ENCODE measurements around the gene YWHAQ. TPM values are rescaled to one million over a fixed set of nuclear protein-coding genes. Genes with fewer than 3 reads are reported as not detected.

Gene YWHAQ
- total and polyA plus RNA-seq, 4 donors, result 175 to 241 (median 204) TPM

DNA sequence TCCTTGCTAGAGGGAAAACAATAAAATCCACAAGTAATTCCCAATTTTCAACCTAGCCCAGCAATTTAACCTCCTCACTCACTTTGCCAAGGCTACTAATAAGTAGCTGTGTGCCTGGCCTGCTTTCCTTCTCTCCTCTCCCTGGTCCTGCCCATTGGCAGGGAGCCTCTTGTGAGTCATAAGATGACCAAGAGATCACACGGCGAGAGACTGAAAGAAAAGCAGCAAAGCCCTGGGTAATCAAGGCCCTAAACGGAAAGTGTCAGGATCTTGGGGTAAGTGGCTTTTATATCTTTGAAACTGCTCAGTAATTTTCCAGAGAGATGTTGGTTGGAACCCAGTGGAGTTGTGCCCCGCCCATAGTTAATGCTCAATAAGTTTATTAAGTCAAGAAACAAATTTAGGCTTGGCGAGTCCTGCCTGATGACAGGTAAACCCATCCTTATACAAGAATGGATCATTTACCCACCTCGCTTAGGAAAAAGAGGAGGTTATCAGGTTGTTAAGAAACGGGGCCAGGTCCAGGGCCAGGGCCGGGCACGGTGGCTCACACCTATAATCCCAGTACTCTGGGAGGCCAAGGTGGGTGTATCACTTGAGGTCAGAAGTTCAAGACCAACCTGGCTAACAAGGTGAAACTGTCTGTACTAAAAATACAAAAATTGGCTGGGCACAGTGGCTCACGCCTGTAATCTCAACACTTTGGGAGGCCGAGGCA, 65.2 kb downstream of the YWHAQ start:
- Histone ChIP-seq H3K9me3 (ENCODE audit: control insufficient read depth, low read length) (no peaks in the 10 kb centered on the region), H3K27ac (ENCODE audit: low read depth in 1 of 2, low read length in 2 of 2) (peak overlapping the region; percentile 53 to 82), H3K4me3 (ENCODE audit: low read length in 2 of 2) (no peak overlapping the region), H3K36me3 (ENCODE audit: control insufficient read depth in 1 of 2, insufficient read depth in 2 of 2, low read length in 1 of 2) (no peaks in the 10 kb centered on the region), H3K27me3 (ENCODE audit: control insufficient read depth in 1 of 2, insufficient read depth in 2 of 2, low read length in 1 of 2) (no peaks in the 10 kb centered on the region), H3K4me1 (ENCODE audit: control insufficient read depth in 1 of 2, insufficient read depth in 2 of 2, low read length in 2 of 2) (peaks cover 0 to 3% of the 10 kb centered on the region in 2 donors)
- intact Hi-C loops (cut with DNase I), result no loop called here
- peak; percentile 95 for ATAC-seq (ENCODE audit: low FRiP score)
- WGBS, 2 donors, result 64 to 65% methylated on average over 11 of the region's 11 CpGs
- peak; percentile 89 to 91 for DNase-seq

DNA sequence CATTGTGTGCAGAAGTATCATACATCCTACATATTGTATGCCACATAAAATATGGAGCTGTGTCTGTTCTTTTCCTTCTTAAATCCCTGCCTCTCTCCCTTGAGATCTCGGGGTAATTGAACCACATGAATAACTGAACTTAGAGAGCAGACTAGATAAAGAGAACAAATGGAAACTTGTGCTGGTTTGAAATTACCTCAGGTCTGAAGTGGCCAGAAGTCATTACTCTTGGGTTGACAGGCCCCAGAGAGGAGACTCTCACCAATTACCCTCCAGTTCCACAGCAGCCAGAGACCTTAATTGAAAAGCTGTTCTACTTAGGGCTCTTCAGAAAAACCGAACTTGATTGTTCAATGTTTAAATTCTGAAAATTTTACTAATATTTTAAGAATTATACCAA, 70.2 kb downstream of the YWHAQ start:
- WGBS, 2 donors, result 88 to 89% methylated on average over 2 of the region's 2 CpGs
- ATAC-seq (ENCODE audit: low FRiP score), result no peak
- Histone ChIP-seq H3K27ac (ENCODE audit: low read depth in 1 of 2, low read length in 2 of 2) (no peak overlapping the region), H3K9me3 (ENCODE audit: control insufficient read depth, low read length) (no peaks in the 10 kb centered on the region), H3K36me3 (ENCODE audit: control insufficient read depth in 1 of 2, insufficient read depth in 2 of 2, low read length in 1 of 2) (no peaks in the 10 kb centered on the region), H3K27me3 (ENCODE audit: control insufficient read depth in 1 of 2, insufficient read depth in 2 of 2, low read length in 1 of 2) (no peaks in the 10 kb centered on the region), H3K4me1 (ENCODE audit: control insufficient read depth in 1 of 2, insufficient read depth in 2 of 2, low read length in 2 of 2) (peaks cover 0 to 5% of the 10 kb centered on the region in 2 donors), H3K4me3 (ENCODE audit: low read length in 2 of 2) (no peak overlapping the region)
- intact Hi-C loops (cut with DNase I), result no loop called here
- DNase-seq, result no peak

DNA sequence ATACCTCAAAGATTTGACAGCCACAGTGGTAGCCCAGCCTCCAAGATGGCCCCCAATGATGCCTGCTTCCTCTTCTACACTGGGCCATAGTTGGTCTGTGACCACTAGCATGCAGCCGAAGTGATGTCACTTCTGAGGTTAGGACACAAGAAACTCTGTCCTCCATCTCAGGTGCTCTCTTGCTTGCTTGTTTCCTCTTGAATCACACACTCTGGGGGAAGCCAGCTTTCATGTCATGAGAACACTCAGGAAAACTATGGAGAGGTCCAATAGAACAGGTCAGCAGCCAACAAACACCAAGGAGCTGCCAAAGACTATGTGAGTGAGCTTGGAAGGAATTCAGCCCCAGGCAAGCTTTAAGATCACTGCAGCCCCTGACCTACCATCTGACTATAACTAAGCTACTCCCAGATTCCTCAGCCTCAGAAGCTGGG, 71.8 kb downstream of the YWHAQ start:
- DNase-seq (peak in 1 of 2 donors; percentile 69), ATAC-seq (ENCODE audit: low FRiP score) (peak; percentile 1)
- peaks cover 0 to 2% of the 10 kb centered on the region in 2 donors for H3K4me1 ChIP-seq (ENCODE audit: control insufficient read depth in 1 of 2, insufficient read depth in 2 of 2, low read length in 2 of 2)
- H3K36me3 ChIP-seq (ENCODE audit: control insufficient read depth in 1 of 2, insufficient read depth in 2 of 2, low read length in 1 of 2), result no peaks in the 10 kb centered on the region
- H3K27ac ChIP-seq (ENCODE audit: low read depth in 1 of 2, low read length in 2 of 2), result peak overlapping the region; percentile 19 to 94
- H3K9me3 ChIP-seq (ENCODE audit: control insufficient read depth, low read length), result no peaks in the 10 kb centered on the region
- no peak overlapping the region for H3K4me3 ChIP-seq (ENCODE audit: low read length in 2 of 2)
- H3K27me3 ChIP-seq (ENCODE audit: control insufficient read depth in 1 of 2, insufficient read depth in 2 of 2, low read length in 1 of 2), result no peaks in the 10 kb centered on the region
- intact Hi-C loops (cut with DNase I), result loop anchor here (5.0 to 10.0 kb wide), 4 partner anchors 38 to 136 kb away; partner anchors contain the start of gene YWHAQ (in 1 of the 2)
- WGBS, 2 donors, result 21 to 24% methylated on average over 1 of the region's 1 CpG

DNA sequence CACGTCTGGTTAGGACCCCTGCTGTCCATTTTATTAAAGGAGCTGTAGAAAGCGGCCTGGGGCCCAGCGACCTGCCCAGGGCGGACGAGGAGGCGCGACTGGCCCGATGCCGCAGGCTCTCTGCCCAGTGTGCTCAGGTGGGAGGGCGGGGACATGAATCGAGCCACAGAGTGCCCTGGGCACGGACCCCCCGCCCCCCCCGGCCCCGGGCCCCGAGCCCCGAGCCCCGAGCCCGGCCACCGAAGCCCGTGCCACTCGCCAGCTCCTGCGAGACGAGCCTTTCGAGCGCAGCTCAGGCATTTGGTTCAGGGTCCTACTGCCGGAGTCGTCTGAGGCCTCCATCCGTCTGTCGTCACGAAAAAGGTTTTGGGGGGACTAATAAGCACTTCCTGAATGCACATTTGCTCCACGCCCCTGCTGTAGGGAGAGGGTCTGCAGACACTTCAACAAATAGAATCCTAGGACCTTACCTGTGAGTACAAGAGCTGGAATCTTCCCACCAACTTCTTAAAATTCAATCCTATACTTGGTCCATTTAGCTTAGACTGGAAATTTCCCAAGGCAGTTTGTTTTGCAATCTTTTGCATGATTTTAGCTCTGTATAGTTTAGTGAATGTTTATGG, 74.6 kb downstream of the YWHAQ start:
- Histone ChIP-seq H3K4me3 (ENCODE audit: low read length in 2 of 2) (peak overlapping the region; percentile 14 to 47), H3K9me3 (ENCODE audit: control insufficient read depth, low read length) (no peaks in the 10 kb centered on the region), H3K27ac (ENCODE audit: low read depth in 1 of 2, low read length in 2 of 2) (peak overlapping the region; percentile 84 to 98), H3K4me1 (ENCODE audit: control insufficient read depth in 1 of 2, insufficient read depth in 2 of 2, low read length in 2 of 2) (peaks cover 0 to 2% of the 10 kb centered on the region in 2 donors), H3K27me3 (ENCODE audit: control insufficient read depth in 1 of 2, insufficient read depth in 2 of 2, low read length in 1 of 2) (no peaks in the 10 kb centered on the region), H3K36me3 (ENCODE audit: control insufficient read depth in 1 of 2, insufficient read depth in 2 of 2, low read length in 1 of 2) (no peaks in the 10 kb centered on the region)
- DNase-seq (no peak), ATAC-seq (ENCODE audit: low FRiP score) (no peak)
- intact Hi-C loops (cut with DNase I), result loop anchor here (5.0 to 10.0 kb wide), 4 partner anchors 41 to 139 kb away; partner anchors contain the start of gene YWHAQ (in 1 of the 2)
- WGBS, 2 donors, result 0% methylated on average over 28 to 32 of the region's 32 CpGs

DNA sequence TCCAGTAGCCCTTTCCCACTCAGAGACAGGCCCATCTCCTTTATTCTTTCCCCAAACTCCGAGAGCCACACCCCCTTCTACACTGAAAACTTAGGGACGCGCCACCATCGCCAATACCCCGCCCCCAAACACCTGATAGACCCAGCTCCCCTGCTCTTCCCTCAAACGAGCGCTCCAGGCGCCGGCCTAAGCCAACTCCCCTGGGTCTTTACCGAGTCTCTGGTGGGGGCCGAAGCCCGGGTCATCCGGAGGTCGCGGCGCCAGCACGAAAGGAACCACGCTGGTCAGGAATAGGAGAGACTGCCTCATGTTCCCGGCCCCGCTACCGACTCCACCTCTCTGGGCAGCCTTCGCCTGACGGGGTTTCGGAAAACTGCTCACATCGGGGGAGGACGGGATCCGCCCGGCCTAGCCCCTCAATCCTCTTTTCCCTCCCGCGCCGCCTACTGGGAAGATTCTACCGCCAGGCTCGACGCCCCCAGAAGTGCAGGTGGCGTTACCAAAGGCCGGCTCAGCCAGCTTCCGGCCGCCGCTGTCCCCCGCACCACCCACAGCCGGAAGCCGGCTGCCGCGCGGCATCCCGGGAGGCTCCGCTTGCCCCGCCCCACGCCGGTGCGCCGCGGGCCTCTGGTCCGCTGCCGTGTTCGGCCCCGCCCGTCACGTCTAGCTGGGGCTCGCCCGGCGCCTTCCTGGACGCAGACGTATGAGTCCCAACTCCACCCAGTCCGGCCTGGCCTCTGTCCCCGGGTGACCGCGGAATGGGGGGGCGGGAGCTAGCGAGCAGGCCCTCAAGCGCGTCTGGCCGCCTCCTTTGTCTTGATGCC, 75.3 kb downstream of the YWHAQ start, which contains the start of gene ADAM17:
TSS of gene ADAM17 (minus strand) at position 534 of the 824 bp plus-strand sequence. CDS start at position 309, 225 bp downstream.
- H3K9me3 ChIP-seq (ENCODE audit: control insufficient read depth, low read length), result no peaks in the 10 kb centered on the region
- 0% methylated on average over 67 to 73 of the region's 73 CpGs for WGBS, 2 donors
- H3K36me3 ChIP-seq (ENCODE audit: control insufficient read depth in 1 of 2, insufficient read depth in 2 of 2, low read length in 1 of 2), result no peaks in the 10 kb centered on the region
- peak within 1 kb of the TSS; percentile 87 to 98 for H3K27ac ChIP-seq (ENCODE audit: low read depth in 1 of 2, low read length in 2 of 2)
- ATAC-seq (ENCODE audit: low FRiP score) (peak; percentile 98), DNase-seq (peak; percentile 98 to 99)
- H3K4me3 ChIP-seq (ENCODE audit: low read length in 2 of 2), result peak within 1 kb of the TSS; percentile 61 to 71
- H3K27me3 ChIP-seq (ENCODE audit: control insufficient read depth in 1 of 2, insufficient read depth in 2 of 2, low read length in 1 of 2), result no peaks in the 10 kb centered on the region
- intact Hi-C loops (cut with DNase I), result loop anchor here (2.0 to 10.0 kb wide), 5 partner anchors 42 to 139 kb away; partner anchors contain the start of gene YWHAQ (in 2 of the 2)
- peaks cover 0 to 2% of the 10 kb centered on the region in 2 donors for H3K4me1 ChIP-seq (ENCODE audit: control insufficient read depth in 1 of 2, insufficient read depth in 2 of 2, low read length in 2 of 2)

DNA sequence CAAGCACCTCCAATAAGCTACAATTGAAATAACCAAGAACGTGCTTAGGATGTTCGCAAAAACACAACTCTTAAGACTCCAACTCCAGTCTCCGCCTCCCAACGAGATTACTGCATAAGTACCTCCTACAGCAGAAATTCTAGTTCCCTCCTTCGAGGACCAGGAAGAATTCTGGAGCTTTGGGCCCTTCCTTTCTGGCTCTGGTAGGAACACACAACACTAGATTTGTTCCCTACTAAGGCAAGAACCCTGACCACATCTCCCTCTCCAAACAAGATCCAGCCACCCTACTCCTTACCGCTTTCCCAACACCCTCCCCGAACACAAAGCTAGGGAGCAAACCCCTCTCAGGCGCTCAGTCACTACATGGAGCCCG, 75.9 kb downstream of the YWHAQ start:
- peak overlapping the region; percentile 61 to 71 for H3K4me3 ChIP-seq (ENCODE audit: low read length in 2 of 2)
- no peaks in the 10 kb centered on the region for H3K27me3 ChIP-seq (ENCODE audit: control insufficient read depth in 1 of 2, insufficient read depth in 2 of 2, low read length in 1 of 2)
- H3K27ac ChIP-seq (ENCODE audit: low read depth in 1 of 2, low read length in 2 of 2), result peak overlapping the region; percentile 48 to 87
- 0% methylated on average over 9 of the region's 9 CpGs for WGBS, 2 donors
- peaks cover 0 to 2% of the 10 kb centered on the region in 2 donors for H3K4me1 ChIP-seq (ENCODE audit: control insufficient read depth in 1 of 2, insufficient read depth in 2 of 2, low read length in 2 of 2)
- ATAC-seq (ENCODE audit: low FRiP score) (peak; percentile 40), DNase-seq (no peak)
- H3K36me3 ChIP-seq (ENCODE audit: control insufficient read depth in 1 of 2, insufficient read depth in 2 of 2, low read length in 1 of 2), result no peaks in the 10 kb centered on the region
- intact Hi-C loops (cut with DNase I), result loop anchor here (2.0 to 10.0 kb wide), 5 partner anchors 42 to 140 kb away; partner anchors contain the start of gene YWHAQ (in 2 of the 2)
- H3K9me3 ChIP-seq (ENCODE audit: control insufficient read depth, low read length), result no peaks in the 10 kb centered on the region

DNA sequence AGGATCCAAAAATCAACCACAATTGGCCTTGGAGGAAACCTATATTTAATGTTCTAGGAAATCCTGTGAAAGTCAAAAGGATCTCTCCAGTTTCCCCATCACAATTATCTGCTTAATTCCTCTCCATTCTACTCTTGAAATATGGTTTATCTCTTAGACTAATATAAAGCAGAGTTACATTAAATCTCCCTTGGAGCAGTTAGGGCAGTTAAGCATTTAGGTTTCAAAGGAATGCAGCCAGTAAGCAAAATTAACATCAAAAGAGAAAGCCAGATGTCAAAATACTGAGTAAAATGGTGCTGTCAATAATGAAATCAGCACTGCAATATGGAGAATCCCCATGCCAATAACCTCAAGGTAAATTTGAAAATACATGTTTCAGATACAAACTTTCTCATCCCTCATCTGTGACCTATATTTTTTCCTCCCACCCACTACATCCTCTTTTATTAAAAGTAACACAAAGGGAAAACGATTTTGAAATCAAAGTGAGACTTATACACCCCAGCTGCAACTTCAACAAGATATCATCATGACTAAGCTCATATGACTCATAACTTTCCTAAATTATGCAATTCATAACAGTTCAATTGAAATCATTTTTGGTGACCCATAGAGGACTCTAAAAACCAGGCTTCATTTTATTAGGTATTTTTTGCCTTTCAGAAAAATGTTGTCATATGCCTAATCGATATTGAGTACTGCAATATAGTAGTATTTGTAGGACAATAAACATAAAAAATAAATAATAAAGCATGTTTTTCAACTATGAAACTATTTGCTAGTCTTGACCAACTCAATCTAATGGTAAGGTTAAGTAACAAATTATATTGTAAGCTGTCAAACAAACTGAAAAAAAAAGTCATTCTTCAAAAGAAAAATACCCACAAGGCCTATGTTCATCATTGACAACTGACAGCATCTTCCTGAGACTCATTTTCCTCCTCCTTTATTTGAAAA, 78.3 kb downstream of the YWHAQ start:
- WGBS, 2 donors, result 34 to 39% methylated on average over 2 of the region's 2 CpGs
- ATAC-seq (ENCODE audit: low FRiP score), result peak; percentile 3
- H3K4me1 ChIP-seq (ENCODE audit: control insufficient read depth in 1 of 2, insufficient read depth in 2 of 2, low read length in 2 of 2), result peaks cover 0 to 2% of the 10 kb centered on the region in 2 donors

More for the DNA sequence above, 78.3 kb downstream of the YWHAQ start:
- no peak overlapping the region for H3K27ac ChIP-seq (ENCODE audit: low read depth in 1 of 2, low read length in 2 of 2)
- H3K4me3 ChIP-seq (ENCODE audit: low read length in 2 of 2), result no peak overlapping the region
- H3K36me3 ChIP-seq (ENCODE audit: control insufficient read depth in 1 of 2, insufficient read depth in 2 of 2, low read length in 1 of 2), result no peaks in the 10 kb centered on the region
- intact Hi-C loops (cut with DNase I), result loop anchor here in 1 of 2 donors (10.0 kb wide), 2 partner anchors 58 to 142 kb away; no protein-coding TSS in a partner anchor
- no peaks in the 10 kb centered on the region for H3K9me3 ChIP-seq (ENCODE audit: control insufficient read depth, low read length)
- no peaks in the 10 kb centered on the region for H3K27me3 ChIP-seq (ENCODE audit: control insufficient read depth in 1 of 2, insufficient read depth in 2 of 2, low read length in 1 of 2)
- DNase-seq, result no peak

Measured in aorta (tissue), 5 donors.